K562 (cell line): ENCODE data around the gene POLR1B. TPM values are rescaled to one million over a fixed set of nuclear protein-coding genes. Genes with fewer than 3 reads are reported as not detected.

Experiments used
- CEBPG ChIP-seq, 3 experiments: fragments of 200-800 bp in 1 of 3; sonication (Bioruptor generic) in 1 of 3; sonication (generic) in 1 of 3; formaldehyde crosslinking in 1 of 3; IDR thresholded peaks in 2 of 3; conservative IDR thresholded peaks in 1 of 3; 2 replicates each; pipeline versions ENCODE4 v1.6.1 to v1.8.0; 2016 to 2022; ENCODE audit warnings: missing compliant biosample characterization in 2 of 3, missing genetic modification characterization in 2 of 3, mild to moderate bottlenecking in 1 of 3, missing genetic modification reagents in 1 of 3
- KDM1A ChIP-seq, 2 experiments: fragments of 450-650 bp; IDR thresholded peaks; 2 replicates each; pipeline ENCODE4 v1.6.1; 2016; ENCODE audit warnings: mild to moderate bottlenecking in 2 of 2
- MTA2 ChIP-seq: fragments of 450-650 bp; IDR thresholded peaks from 2 replicates; pipeline ENCODE4 v1.6.1; 2016; ENCODE audit warnings: low read depth
- MTA3 ChIP-seq: fragments of 450-650 bp; formaldehyde crosslinking; IDR thresholded peaks from 2 replicates; pipeline ENCODE4 v1.6.1; 2017; ENCODE audit warnings: mild to moderate bottlenecking, borderline replicate concordance
- TARDBP ChIP-seq: fragments of 450-650 bp; IDR thresholded peaks from 2 replicates; pipeline ENCODE4 v1.6.1; 2016
- ZBTB7A ChIP-seq: IDR thresholded peaks from 2 replicates; pipeline ENCODE4 v1.6.1; 2011; ENCODE audit warnings: low read depth, mild to moderate bottlenecking, low read length, moderate library complexity, borderline replicate concordance; ENCODE audit not compliant: control insufficient read depth
- polyA plus RNA-seq, 8 experiments: library from polyadenylated mRNA; depleted of rRNA in 4 of 8; stranded (reverse) in 5 of 8; unstranded in 3 of 8; fragments of >200 nt; fragmentation: Nextera tagmentation in 2 of 8; fragmentation: Illumina TruSeq in 1 of 8; extraction: Ambion mirVana in 2 of 8; extraction: Trizol in 1 of 8; gene quantifications; 2 replicates each; pipeline versions ENCODE4 v1.2.1 to v1.2.3, GENCODE V29; 2011 to 2014; ENCODE audit warnings: inconsistent platforms in 1 of 8, missing spikeins in 1 of 8
- total RNA-seq, 7 experiments: library from RNA; depleted of rRNA in 6 of 7; stranded (reverse); fragments of >200 nt in 6 of 7; fragmentation: Illumina TruSeq in 2 of 7; extraction: Trizol in 2 of 7; gene quantifications; 2 replicates each; pipeline versions ENCODE4 v1.2.1 to v1.2.3, GENCODE V29; 2011 to 2021; ENCODE audit warnings: low replicate concordance in 1 of 7
- TF ChIP-seq, protein P1 (sequence below): fragments of 450-650 bp; IDR thresholded peaks from 2 replicates; pipeline ENCODE4 v1.6.1; 2016
- TF ChIP-seq, protein P2 (sequence below): sonication (generic); formaldehyde crosslinking; IDR thresholded peaks from 2 replicates; pipeline ENCODE4 v1.8.0; 2022; ENCODE audit warnings: mild to moderate bottlenecking, missing genetic modification reagents
- TF ChIP-seq, protein P3 (sequence below): sonication (generic); formaldehyde crosslinking; IDR thresholded peaks from 2 replicates; pipeline ENCODE4 v1.9.0; 2022; ENCODE audit warnings: mild to moderate bottlenecking, missing genetic modification reagents
- TF ChIP-seq, protein P4 (sequence below): IDR thresholded peaks from 3 replicates; pipeline ENCODE4 v1.6.1; 2011; ENCODE audit warnings: borderline replicate concordance, mild to moderate bottlenecking; ENCODE audit not compliant: insufficient read length, insufficient read depth
- TF ChIP-seq, protein P5 (sequence below), 2 experiments: IDR thresholded peaks in 1 of 2; conservative IDR thresholded peaks in 1 of 2; 2 replicates each; pipeline ENCODE4 v1.6.1; 2016; ENCODE audit warnings: low read depth in 2 of 2, mild to moderate bottlenecking in 1 of 2, missing compliant biosample characterization in 1 of 2, missing genetic modification characterization in 1 of 2, moderate library complexity in 1 of 2
- TF ChIP-seq, protein P6 (sequence below): fragments of 250-450 bp; sonication (Bioruptor Pico); IDR thresholded peaks from 2 replicates; pipeline ENCODE4 v1.8.0; 2022; ENCODE audit warnings: moderate library complexity, mild to moderate bottlenecking, inconsistent platforms
- TF ChIP-seq, protein P7 (sequence below): fragments of 250-450 bp; sonication (Bioruptor Pico); IDR thresholded peaks from 2 replicates; pipeline ENCODE4 v1.4.0; 2020; ENCODE audit warnings: mild to moderate bottlenecking, moderate library complexity, borderline replicate concordance

POLR1B gene
- total and polyA plus RNA-seq, 9 of the 15 experiments (the other 6 are each of a cell fraction or from before 2014, with no cell fraction given): 19.8 to 55.1 (median 40.2) TPM

DNA sequence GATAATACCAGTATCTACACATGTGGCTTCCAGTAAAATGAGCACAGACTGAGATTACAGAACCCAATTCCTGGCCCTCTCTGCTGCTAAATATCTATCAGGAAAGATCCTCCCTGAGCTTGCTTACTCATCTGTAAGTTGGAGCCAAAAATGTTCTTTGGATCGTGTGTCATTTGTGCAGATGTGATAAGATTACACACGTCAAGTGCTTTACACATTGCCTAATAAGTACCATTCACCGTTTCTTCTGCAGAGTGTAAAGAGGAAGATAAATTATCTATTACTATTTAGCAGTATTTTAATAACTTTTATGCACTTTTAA is 80.2 kb downstream of the POLR1B start (continued):
- TF ChIP-seq, protein P1, sequence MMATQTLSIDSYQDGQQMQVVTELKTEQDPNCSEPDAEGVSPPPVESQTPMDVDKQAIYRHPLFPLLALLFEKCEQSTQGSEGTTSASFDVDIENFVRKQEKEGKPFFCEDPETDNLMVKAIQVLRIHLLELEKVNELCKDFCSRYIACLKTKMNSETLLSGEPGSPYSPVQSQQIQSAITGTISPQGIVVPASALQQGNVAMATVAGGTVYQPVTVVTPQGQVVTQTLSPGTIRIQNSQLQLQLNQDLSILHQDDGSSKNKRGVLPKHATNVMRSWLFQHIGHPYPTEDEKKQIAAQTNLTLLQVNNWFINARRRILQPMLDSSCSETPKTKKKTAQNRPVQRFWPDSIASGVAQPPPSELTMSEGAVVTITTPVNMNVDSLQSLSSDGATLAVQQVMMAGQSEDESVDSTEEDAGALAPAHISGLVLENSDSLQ: peak; percentile 61
- TF ChIP-seq, protein P2, sequence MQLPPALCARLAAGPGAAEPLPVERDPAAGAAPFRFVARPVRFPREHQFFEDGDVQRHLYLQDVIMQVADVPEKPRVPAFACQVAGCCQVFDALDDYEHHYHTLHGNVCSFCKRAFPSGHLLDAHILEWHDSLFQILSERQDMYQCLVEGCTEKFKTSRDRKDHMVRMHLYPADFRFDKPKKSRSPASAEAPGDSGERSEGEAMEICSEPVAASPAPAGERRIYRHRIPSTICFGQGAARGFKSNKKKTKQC (CRISPR knock-in tag): no peak
- TF ChIP-seq, protein P3, sequence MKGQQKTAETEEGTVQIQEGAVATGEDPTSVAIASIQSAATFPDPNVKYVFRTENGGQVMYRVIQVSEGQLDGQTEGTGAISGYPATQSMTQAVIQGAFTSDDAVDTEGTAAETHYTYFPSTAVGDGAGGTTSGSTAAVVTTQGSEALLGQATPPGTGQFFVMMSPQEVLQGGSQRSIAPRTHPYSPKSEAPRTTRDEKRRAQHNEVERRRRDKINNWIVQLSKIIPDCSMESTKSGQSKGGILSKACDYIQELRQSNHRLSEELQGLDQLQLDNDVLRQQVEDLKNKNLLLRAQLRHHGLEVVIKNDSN (CRISPR knock-in tag): no peak
- TF ChIP-seq MTA3 (0 out of 2 replicates have a peak, but pooled peaks have one; percentile 20), TARDBP (no peak), KDM1A (IDR thresholded peaks at IDR 0.05) (peak; percentile 47 to 50; a peak in 2 of 4 replicates), ZBTB7A (no peak), MTA2 (0 out of 2 replicates have a peak, but pooled peaks have one; percentile 23), CEBPG (CRISPR knock-in tag; IDR thresholded peaks at IDR 0.05) (no peak), CEBPG (tag; conservative IDR thresholded peaks at IDR 0.05 in 1 of 2, IDR thresholded peaks at IDR 0.05 in 1 of 2) (peak; percentile 74 to 79)
- TF ChIP-seq, protein P4, sequence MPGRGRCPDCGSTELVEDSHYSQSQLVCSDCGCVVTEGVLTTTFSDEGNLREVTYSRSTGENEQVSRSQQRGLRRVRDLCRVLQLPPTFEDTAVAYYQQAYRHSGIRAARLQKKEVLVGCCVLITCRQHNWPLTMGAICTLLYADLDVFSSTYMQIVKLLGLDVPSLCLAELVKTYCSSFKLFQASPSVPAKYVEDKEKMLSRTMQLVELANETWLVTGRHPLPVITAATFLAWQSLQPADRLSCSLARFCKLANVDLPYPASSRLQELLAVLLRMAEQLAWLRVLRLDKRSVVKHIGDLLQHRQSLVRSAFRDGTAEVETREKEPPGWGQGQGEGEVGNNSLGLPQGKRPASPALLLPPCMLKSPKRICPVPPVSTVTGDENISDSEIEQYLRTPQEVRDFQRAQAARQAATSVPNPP: no peak
- TF ChIP-seq, protein P5, sequence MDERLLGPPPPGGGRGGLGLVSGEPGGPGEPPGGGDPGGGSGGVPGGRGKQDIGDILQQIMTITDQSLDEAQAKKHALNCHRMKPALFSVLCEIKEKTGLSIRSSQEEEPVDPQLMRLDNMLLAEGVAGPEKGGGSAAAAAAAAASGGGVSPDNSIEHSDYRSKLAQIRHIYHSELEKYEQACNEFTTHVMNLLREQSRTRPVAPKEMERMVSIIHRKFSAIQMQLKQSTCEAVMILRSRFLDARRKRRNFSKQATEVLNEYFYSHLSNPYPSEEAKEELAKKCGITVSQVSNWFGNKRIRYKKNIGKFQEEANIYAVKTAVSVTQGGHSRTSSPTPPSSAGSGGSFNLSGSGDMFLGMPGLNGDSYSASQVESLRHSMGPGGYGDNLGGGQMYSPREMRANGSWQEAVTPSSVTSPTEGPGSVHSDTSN (CRISPR knock-in tag; IDR thresholded peaks at IDR 0.05; ENCODE audit: low read depth): no peak
- TF ChIP-seq, protein P5 (tag; conservative IDR thresholded peaks at IDR 0.05; ENCODE audit: low read depth): peak; percentile 36; the same call in 1 of the 2 replicates
- TF ChIP-seq, protein P6, sequence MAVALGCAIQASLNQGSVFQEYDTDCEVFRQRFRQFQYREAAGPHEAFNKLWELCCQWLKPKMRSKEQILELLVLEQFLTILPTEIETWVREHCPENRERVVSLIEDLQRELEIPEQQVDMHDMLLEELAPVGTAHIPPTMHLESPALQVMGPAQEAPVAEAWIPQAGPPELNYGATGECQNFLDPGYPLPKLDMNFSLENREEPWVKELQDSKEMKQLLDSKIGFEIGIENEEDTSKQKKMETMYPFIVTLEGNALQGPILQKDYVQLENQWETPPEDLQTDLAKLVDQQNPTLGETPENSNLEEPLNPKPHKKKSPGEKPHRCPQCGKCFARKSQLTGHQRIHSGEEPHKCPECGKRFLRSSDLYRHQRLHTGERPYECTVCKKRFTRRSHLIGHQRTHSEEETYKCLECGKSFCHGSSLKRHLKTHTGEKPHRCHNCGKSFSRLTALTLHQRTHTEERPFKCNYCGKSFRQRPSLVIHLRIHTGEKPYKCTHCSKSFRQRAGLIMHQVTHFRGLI (CRISPR knock-in tag): no peak
- TF ChIP-seq, protein P7, sequence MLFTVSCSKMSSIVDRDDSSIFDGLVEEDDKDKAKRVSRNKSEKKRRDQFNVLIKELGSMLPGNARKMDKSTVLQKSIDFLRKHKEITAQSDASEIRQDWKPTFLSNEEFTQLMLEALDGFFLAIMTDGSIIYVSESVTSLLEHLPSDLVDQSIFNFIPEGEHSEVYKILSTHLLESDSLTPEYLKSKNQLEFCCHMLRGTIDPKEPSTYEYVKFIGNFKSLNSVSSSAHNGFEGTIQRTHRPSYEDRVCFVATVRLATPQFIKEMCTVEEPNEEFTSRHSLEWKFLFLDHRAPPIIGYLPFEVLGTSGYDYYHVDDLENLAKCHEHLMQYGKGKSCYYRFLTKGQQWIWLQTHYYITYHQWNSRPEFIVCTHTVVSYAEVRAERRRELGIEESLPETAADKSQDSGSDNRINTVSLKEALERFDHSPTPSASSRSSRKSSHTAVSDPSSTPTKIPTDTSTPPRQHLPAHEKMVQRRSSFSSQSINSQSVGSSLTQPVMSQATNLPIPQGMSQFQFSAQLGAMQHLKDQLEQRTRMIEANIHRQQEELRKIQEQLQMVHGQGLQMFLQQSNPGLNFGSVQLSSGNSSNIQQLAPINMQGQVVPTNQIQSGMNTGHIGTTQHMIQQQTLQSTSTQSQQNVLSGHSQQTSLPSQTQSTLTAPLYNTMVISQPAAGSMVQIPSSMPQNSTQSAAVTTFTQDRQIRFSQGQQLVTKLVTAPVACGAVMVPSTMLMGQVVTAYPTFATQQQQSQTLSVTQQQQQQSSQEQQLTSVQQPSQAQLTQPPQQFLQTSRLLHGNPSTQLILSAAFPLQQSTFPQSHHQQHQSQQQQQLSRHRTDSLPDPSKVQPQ (CRISPR knock-in tag): no peak
